Upper lobe of left lung (tissue), 6 donors: ENCODE data around the gene TTC23L. TPM values are rescaled to one million over a fixed set of nuclear protein-coding genes. Genes with fewer than 3 reads are reported as not detected.

Experiments
- ATAC-seq, 2 donors: fragments of 200-7000 bp; cut with Tn5 transposase; one replicate each; pipeline ENCODE4 v1.9.1; 2022; ENCODE audit warnings: mild to moderate bottlenecking in 2 of 2, moderate library complexity in 2 of 2; ENCODE audit not compliant: low FRiP score in 2 of 2
- DNase-seq, 2 donors: peaks; one replicate each; pipeline ENCODE4 v3.0.0-alpha.2; 2019 to 2020
- H3K27ac ChIP-seq, 4 donors: fragments of 200-600 bp; sonication (generic); one replicate each; pipeline ENCODE4 v1.5.1; 2016 to 2019
- H3K27me3 ChIP-seq, 4 donors: fragments of 200-600 bp; sonication (generic); one replicate each; pipeline ENCODE4 v1.5.1; 2017 to 2019
- H3K36me3 ChIP-seq, 4 donors: fragments of 200-600 bp; sonication (generic); one replicate each; pipeline ENCODE4 v1.5.1; 2016 to 2019
- H3K4me1 ChIP-seq, 4 donors: fragments of 200-600 bp; sonication (generic); one replicate each; pipeline ENCODE4 v1.5.1; 2018 to 2019
- H3K4me3 ChIP-seq, 4 donors: fragments of 200-600 bp; sonication (generic); one replicate each; pipeline ENCODE4 v1.5.1; 2017 to 2019; ENCODE audit warnings: mild to moderate bottlenecking in 2 of 4, moderate library complexity in 1 of 4
- H3K9me3 ChIP-seq, 4 donors: fragments of 200-600 bp; sonication (generic); one replicate each; pipeline ENCODE4 v1.5.1; 2018 to 2019
- CTCF ChIP-seq, 6 experiments: fragments of 450-650 bp in 4 of 6; fragments of 200-600 bp in 2 of 6; sonication (generic) in 2 of 6; IDR thresholded peaks; one replicate each; pipeline ENCODE4 v1.5.1; 2016 to 2019; ENCODE audit warnings: antibody characterized with exemption in 6 of 6
- EP300 ChIP-seq, 4 donors: sonication (generic); formaldehyde crosslinking; IDR thresholded peaks; one replicate each; pipeline ENCODE4 v1.5.1; 2017; ENCODE audit warnings: antibody characterized with exemption in 4 of 4, control low read depth in 2 of 4
- POLR2A ChIP-seq, 4 donors: fragments of 450-650 bp; IDR thresholded peaks; one replicate each; pipeline ENCODE4 v1.5.1; 2016 to 2017; ENCODE audit warnings: antibody characterized with exemption in 4 of 4, mild to moderate bottlenecking in 2 of 4
- POLR2AphosphoS5 ChIP-seq, 2 donors: sonication (generic); formaldehyde crosslinking; IDR thresholded peaks; one replicate each; pipeline ENCODE4 v1.5.1; 2017; ENCODE audit warnings: antibody characterized with exemption in 2 of 2
- WGBS, 2 donors: methylation state at CpG; one replicate each; pipeline ENCODE4 v1.1.5; 2017 to 2018; 5-methylcytosine and 5-hydroxymethylcytosine counted together
- total RNA-seq, 6 donors: library from RNA; depleted of rRNA in 4 of 6; stranded (reverse); fragments of >200 nt in 4 of 6; gene quantifications; one replicate each; pipeline versions ENCODE4 v1.1.0 to v1.2.1, GENCODE V29; 2016 to 2021
- donor health status: DM: no; HTN: no; CAD: no; lungs with moderate emphysema.
- donor health status: DM: no; HTN: yes; CAD: no; lungs with severe emphysema.

Gene TTC23L
- total RNA-seq, 6 donors from 2014 or later = 0.11 to 4.7 (median 1.0) TPM; not detected in 1

- DNase-seq (no peak), ATAC-seq (no peak)
- no peak overlapping the region for H3K4me3 ChIP-seq
- no peak overlapping the region for H3K27ac ChIP-seq
- H3K4me1 ChIP-seq = no peaks in the 10 kb centered on the region
- TF ChIP-seq CTCF (IDR thresholded peaks at IDR 0.05) = no peak
- no peak for TF ChIP-seq POLR2A (IDR thresholded peaks at IDR 0.05)
- no peak for TF ChIP-seq EP300 (IDR thresholded peaks at IDR 0.05)
- TF ChIP-seq POLR2AphosphoS5 (IDR thresholded peaks at IDR 0.05) = no peak
- peaks cover 0 to 4% (median 0%) of the 10 kb centered on the region in 4 donors for H3K9me3 ChIP-seq
- no peaks in the 10 kb centered on the region for H3K27me3 ChIP-seq
- H3K36me3 ChIP-seq = no peaks in the 10 kb centered on the region
Measured at GRCh38 chr5:34876275-34876674, 37.3 kb downstream of the TTC23L start.

GRCh38 chr5:34881246-34881645 lies 42.3 kb downstream of the TTC23L start:
- DNase-seq = no peak
- ATAC-seq = no peak
- H3K27ac ChIP-seq = no peak overlapping the region
- H3K4me1 ChIP-seq = no peaks in the 10 kb centered on the region
- H3K36me3 ChIP-seq = no peaks in the 10 kb centered on the region
- H3K9me3 ChIP-seq = peaks cover 0 to 4% (median 0%) of the 10 kb centered on the region in 4 donors
- H3K27me3 ChIP-seq = no peaks in the 10 kb centered on the region
- no peak overlapping the region for H3K4me3 ChIP-seq
- TF ChIP-seq EP300 (IDR thresholded peaks at IDR 0.05) = no peak
- TF ChIP-seq POLR2A (IDR thresholded peaks at IDR 0.05) = no peak
- no peak for TF ChIP-seq CTCF (IDR thresholded peaks at IDR 0.05)
- TF ChIP-seq POLR2AphosphoS5 (IDR thresholded peaks at IDR 0.05) = no peak

GRCh38 chr5:34886392-34887119 lies 47.6 kb downstream of the TTC23L start:
- H3K4me3 ChIP-seq = no peak overlapping the region
- H3K36me3 ChIP-seq = no peaks in the 10 kb centered on the region
- ATAC-seq = no peak
- H3K27me3 ChIP-seq = no peaks in the 10 kb centered on the region
- H3K27ac ChIP-seq = no peak overlapping the region
- 81 to 100% methylated on average over 3 of the region's 3 CpGs for WGBS, 2 donors
- H3K4me1 ChIP-seq = no peaks in the 10 kb centered on the region
- H3K9me3 ChIP-seq = no peaks in the 10 kb centered on the region
- TF ChIP-seq CTCF (IDR thresholded peaks at IDR 0.05) (no peak), POLR2A (IDR thresholded peaks at IDR 0.05) (no peak)
- no peak for DNase-seq

GRCh38 chr5:34889394-34889793 lies 50.4 kb downstream of the TTC23L start:
- Histone ChIP-seq H3K36me3 (no peaks in the 10 kb centered on the region), H3K9me3 (no peaks in the 10 kb centered on the region), H3K27ac (no peak overlapping the region), H3K27me3 (no peaks in the 10 kb centered on the region), H3K4me3 (no peak overlapping the region), H3K4me1 (no peaks in the 10 kb centered on the region)
- TF ChIP-seq EP300 (IDR thresholded peaks at IDR 0.05) = no peak
- no peak for TF ChIP-seq POLR2AphosphoS5 (IDR thresholded peaks at IDR 0.05)
- no peak for TF ChIP-seq CTCF (IDR thresholded peaks at IDR 0.05)
- no peak for TF ChIP-seq POLR2A (IDR thresholded peaks at IDR 0.05)
- 83 to 100% methylated on average over 1 of the region's 1 CpG for WGBS, 2 donors
- ATAC-seq (peak in 1 of 2 donors; percentile 61), DNase-seq (no peak)

GRCh38 chr5:34891981-34892380 lies 53.0 kb downstream of the TTC23L start:
- Histone ChIP-seq H3K27ac (no peak overlapping the region), H3K4me1 (no peaks in the 10 kb centered on the region), H3K4me3 (no peak overlapping the region), H3K36me3 (no peaks in the 10 kb centered on the region), H3K27me3 (no peaks in the 10 kb centered on the region), H3K9me3 (no peaks in the 10 kb centered on the region)
- no peak for TF ChIP-seq POLR2AphosphoS5 (IDR thresholded peaks at IDR 0.05)
- no peak for TF ChIP-seq CTCF (IDR thresholded peaks at IDR 0.05)
- no peak for TF ChIP-seq EP300 (IDR thresholded peaks at IDR 0.05)
- TF ChIP-seq POLR2A (IDR thresholded peaks at IDR 0.05) = no peak
- ATAC-seq = peak in 1 of 2 donors; percentile 56
- 64 to 74% methylated on average over 5 of the region's 5 CpGs for WGBS, 2 donors
- no peak for DNase-seq
